Brain microvascular endothelial cell (primary cell): Measurements from ENCODE around the gene CD82.
A peak's percentile ranks its signal among the peaks of the same experiment; 100 is the strongest.
"Not testable (repeated sequence)": the region's sequence is repeated elsewhere in the genome, so short reads cannot be mapped to it uniquely, and the experiment has no call there.

Experiments used
- DNase-seq: peaks from one replicate; pipeline ENCODE4 v3.0.0-alpha.2; 2020
- H3K27ac ChIP-seq: fragments of 250-450 bp; sonication (Bioruptor Pico); 2 replicates; pipeline ENCODE4 v1.5.1; 2020; ENCODE audit warnings: mild to moderate bottlenecking, moderate library complexity
- H3K27me3 ChIP-seq: fragments of 250-450 bp; sonication (Bioruptor Pico); replicated peaks from 2 replicates; pipeline ENCODE4 v1.5.1; 2020; ENCODE audit warnings: mild to moderate bottlenecking
- H3K36me3 ChIP-seq: fragments of 250-450 bp; sonication (Bioruptor Pico); replicated peaks from 2 replicates; pipeline ENCODE4 v1.5.1; 2020; ENCODE audit warnings: mild to moderate bottlenecking
- H3K4me3 ChIP-seq: 2 replicates; pipeline ENCODE4 v1.5.1; 2011; ENCODE audit warnings: low read depth, mild to moderate bottlenecking, control low read depth, low read length, moderate library complexity
- in situ Hi-C: cut with HindIII; loops from 2 replicates; pipeline ENCODE4 v1.10.0; 2017; ENCODE audit warnings: low sequenced_read_pairs, low pct_ligation_motif_present
- TF ChIP-seq, protein P1 (sequence below): IDR thresholded peaks from 2 replicates; pipeline ENCODE4 v1.5.1; 2011; ENCODE audit warnings: low read depth, mild to moderate bottlenecking, moderate library complexity, low read length, control low read depth, inconsistent platforms; ENCODE audit errors: missing control alignments

The CD82 gene

DNA sequence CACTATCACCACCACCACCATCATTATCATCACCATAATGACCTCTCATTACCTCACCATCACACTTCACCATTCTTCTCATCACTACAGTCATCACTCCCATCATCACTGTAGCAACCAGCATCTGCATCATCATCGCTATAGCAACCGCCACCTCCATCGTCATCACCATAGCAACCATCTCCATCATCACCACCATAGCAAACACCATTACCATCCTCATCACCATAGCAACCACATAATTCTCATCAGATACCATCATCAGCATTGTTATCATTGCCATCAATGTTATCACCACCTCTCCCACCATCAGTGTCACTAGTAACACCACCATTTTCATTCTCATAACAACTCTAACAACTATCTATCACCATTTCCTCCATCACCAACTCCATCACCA is 23.1 kb upstream of the CD82 start:
- Histone ChIP-seq H3K27ac (no peak overlapping the region), H3K4me3 (no peak overlapping the region), H3K27me3 (no peaks in the 10 kb centered on the region), H3K36me3 (no peaks in the 10 kb centered on the region)
- TF ChIP-seq, protein P1, sequence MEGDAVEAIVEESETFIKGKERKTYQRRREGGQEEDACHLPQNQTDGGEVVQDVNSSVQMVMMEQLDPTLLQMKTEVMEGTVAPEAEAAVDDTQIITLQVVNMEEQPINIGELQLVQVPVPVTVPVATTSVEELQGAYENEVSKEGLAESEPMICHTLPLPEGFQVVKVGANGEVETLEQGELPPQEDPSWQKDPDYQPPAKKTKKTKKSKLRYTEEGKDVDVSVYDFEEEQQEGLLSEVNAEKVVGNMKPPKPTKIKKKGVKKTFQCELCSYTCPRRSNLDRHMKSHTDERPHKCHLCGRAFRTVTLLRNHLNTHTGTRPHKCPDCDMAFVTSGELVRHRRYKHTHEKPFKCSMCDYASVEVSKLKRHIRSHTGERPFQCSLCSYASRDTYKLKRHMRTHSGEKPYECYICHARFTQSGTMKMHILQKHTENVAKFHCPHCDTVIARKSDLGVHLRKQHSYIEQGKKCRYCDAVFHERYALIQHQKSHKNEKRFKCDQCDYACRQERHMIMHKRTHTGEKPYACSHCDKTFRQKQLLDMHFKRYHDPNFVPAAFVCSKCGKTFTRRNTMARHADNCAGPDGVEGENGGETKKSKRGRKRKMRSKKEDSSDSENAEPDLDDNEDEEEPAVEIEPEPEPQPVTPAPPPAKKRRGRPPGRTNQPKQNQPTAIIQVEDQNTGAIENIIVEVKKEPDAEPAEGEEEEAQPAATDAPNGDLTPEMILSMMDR, result no peak
- DNase-seq, result peak; percentile 8
- in situ Hi-C loops, result loop anchor here (25.0 kb wide), 1 partner anchor 430 kb away; no protein-coding TSS in a partner anchor

DNA sequence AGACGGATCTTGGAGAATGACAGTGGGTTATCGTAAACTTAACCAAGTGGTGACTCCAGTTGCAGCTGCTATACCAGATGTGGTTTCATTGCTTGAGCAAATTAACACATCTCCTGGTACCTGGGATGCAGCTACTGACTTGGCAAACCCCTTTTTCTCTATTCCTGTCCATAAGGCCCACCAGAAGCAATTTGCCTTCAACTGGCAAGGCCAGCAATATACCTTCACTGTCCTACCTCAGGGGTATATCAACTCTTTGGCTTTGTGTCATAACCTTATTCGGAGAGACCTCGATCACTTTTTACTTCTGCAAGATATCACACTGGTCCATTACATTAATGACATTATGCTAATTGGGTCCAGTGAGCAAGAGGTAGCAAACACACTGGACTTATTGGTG is 18.5 kb upstream of the CD82 start:
- not testable (repeated sequence) for H3K27ac ChIP-seq, H3K4me3 ChIP-seq, DNase-seq, H3K36me3 ChIP-seq, H3K27me3 ChIP-seq
- in situ Hi-C loops, result loop anchor here (25.0 kb wide), 1 partner anchor 435 kb away; no protein-coding TSS in a partner anchor

DNA sequence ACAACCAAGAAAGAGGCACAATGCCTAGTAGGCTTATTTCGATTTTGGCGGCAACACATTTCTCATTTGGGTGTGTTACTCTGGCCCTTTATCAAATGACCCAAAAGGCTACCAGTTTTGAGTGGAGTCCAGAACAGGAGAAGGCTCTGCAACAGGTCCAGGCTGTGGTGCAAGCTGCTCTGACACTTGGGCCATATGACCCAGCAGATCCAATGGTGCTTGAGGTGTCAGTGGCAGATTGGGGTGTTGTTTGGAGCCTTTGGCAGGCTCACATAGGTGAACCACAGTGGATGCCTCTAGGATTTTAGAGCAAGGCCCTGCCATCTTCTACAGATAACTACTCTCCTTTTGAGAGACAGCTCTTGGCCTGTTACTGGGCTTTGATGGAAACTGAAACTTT is 17.9 kb upstream of the CD82 start:
- DNase-seq, H3K4me3 ChIP-seq, H3K27me3 ChIP-seq, H3K36me3 ChIP-seq, H3K27ac ChIP-seq: not testable (repeated sequence)
- in situ Hi-C loops, result loop anchor here (25.0 kb wide), 1 partner anchor 435 kb away; no protein-coding TSS in a partner anchor

DNA sequence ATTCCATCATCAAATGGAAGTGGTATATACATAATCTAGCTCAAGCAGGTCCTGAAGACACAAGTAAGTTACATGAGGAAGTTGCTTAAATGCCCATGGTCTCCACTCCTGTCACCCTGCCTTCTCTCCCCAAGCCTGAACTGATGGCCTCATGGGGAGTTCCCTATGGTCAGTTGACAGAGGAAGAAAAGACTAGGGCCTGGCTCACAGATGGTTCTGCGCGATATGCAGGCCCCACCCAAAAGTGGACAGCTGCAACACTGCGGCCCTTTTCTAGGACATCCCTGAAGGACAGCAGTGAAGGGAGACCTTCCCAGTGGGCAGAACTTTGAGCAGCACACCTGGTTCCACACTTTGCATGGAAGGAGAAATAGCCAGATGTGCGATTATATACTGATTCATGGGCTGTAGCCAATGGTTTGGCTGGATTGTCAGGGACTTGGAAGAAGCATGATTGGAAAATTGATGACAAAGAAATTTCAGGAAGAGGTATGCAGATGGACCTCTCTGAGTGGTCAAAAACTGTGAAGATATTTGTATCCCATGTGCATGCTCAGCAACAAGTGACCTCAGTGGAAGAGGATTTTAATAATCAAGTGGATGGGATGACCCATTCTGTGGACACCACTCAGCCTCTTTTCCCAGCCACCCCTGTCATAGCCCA is 17.3 kb upstream of the CD82 start:
- no peak overlapping the region for H3K27ac ChIP-seq
- in situ Hi-C loops, result loop anchor here (25.0 kb wide), 1 partner anchor 436 kb away; no protein-coding TSS in a partner anchor
- no peaks in the 10 kb centered on the region for H3K27me3 ChIP-seq
- DNase-seq, result no peak
- H3K4me3 ChIP-seq, result no peak overlapping the region
- TF ChIP-seq, protein P1, result no peak
- H3K36me3 ChIP-seq, result no peaks in the 10 kb centered on the region

DNA sequence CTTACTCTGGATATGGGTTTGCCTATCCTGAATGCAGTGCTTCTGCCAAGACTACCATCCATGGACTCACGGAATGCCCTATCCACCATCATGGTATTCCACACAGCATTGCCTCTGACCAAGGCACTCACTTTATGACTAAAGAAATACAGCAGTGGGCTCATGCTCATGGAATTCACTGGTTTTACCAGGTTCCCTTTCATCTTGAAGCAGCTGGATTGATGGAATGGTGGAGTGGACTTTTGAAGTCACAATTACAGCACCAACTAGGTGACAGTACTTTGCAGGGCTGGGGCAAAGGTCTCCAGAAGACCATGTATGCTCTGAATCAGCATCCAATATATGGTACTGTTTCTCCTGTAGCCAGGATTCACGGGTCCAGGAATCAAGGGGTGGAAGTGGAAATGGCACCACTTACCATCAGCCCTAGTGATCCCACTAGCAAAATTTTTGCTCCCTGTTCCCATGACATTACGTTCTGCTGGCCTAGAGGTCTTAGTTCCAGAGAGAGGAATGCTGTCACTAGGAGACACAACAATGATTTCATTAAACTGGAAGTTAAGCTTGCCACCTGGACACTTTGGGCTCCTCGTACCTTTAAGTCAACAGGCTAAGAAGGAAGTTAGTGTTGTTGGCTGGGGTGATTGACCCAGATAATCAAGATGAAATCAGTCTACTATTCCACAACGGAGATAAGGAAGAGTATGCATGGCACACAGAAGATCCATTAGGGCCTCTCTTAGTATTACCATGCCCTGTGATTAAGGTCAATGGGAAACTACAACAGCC is 16.3 kb upstream of the CD82 start:
- not testable (repeated sequence) for H3K27ac ChIP-seq, H3K4me3 ChIP-seq
- in situ Hi-C loops, result loop anchor here (25.0 kb wide), 1 partner anchor 437 kb away; no protein-coding TSS in a partner anchor

DNA sequence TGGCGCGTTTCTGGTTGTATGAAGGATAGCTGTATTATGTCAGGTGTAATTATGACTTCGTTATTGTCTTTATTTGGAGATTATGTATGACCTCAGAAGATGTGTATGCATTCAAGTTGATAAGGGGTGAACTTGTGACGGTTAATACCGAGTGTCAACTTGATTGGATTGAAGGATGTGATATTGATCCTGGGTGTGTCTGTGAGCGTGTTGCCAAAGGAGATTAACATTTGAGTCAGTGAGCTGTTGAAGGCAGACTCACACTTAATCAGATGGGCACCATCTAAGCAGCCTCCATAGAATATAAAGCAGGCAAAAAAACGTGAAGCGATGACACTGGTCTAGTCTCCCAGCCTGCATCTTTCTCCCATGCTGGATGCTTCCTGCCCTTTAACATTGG is 15.3 kb upstream of the CD82 start:
- Histone ChIP-seq H3K27me3 (no peaks in the 10 kb centered on the region), H3K36me3 (no peaks in the 10 kb centered on the region), H3K4me3 (no peak overlapping the region), H3K27ac (no peak overlapping the region)
- TF ChIP-seq, protein P1, result no peak
- no peak for DNase-seq
- in situ Hi-C loops, result no loop called here

More for the DNA sequence above, 16.3 kb upstream of the CD82 start:
- H3K27me3 ChIP-seq, DNase-seq, H3K36me3 ChIP-seq: not testable (repeated sequence)

DNA sequence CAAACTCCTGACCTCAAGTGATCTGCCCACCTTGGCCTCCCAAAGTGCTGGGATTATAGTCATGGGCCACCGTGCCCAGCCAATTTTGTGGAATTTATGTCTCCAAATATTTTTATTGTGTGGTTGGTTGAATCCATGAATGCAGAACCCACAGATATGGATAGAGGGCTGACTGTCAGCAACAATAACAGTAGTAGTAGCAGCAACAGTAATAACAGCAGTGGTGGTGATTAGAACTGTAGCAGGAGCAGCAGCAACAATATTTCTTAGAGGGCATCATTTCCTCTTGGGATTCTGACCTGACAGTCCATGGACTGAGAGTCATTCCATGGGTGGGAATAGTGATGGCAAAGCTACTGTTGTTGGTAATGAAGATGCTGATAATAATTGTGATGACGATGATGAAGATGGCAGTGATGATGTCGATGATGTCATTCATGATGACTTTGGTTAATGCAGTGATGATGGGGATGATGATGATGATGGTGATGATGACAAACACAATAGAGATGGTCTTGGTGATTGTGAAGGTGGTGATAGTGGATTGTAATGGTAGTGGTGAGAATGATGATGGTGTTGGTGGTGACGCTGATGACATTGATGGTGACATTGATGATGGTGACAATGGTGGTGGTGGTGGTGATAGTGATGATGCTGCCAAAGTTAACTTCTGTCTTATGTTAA is 13.9 kb upstream of the CD82 start:
- Histone ChIP-seq H3K36me3 (no peaks in the 10 kb centered on the region), H3K27me3 (no peaks in the 10 kb centered on the region), H3K27ac (no peak overlapping the region), H3K4me3 (no peak overlapping the region)
- TF ChIP-seq, protein P1, result no peak
- in situ Hi-C loops, result no loop called here
- no peak for DNase-seq
